ENCODE data around the gene UTP4. TPM values are rescaled to one million over a fixed set of nuclear protein-coding genes. Genes with fewer than 3 reads are reported as not detected.
A peak's percentile ranks its signal among the peaks of the same experiment; 100 is the strongest.
"Not testable (repeated sequence)": the region's sequence is repeated elsewhere in the genome, so short reads cannot be mapped to it uniquely, and the experiment has no call there.

UTP4 gene
- total RNA-seq, 2 donors from 2014 or later = 69.1 to 112 TPM

GRCh38 chr16:69131839-69132423, 518 bp upstream of the UTP4 start:
- Mint-ChIP-seq H3K9me3 (no peaks in the 10 kb centered on the region), H3K4me3 (peak overlapping the region; percentile 95)
- peak; percentile 58 for ATAC-seq (replicated peaks)

GRCh38 chr16:69133373-69133954, 1.0 kb downstream of the UTP4 start:
- H3K9me3 Mint-ChIP-seq = no peaks in the 10 kb centered on the region
- no peak for ATAC-seq (replicated peaks)
- H3K4me1 Mint-ChIP-seq = peaks cover 40% of the 10 kb centered on the region
- peaks cover 91% of the 10 kb centered on the region for H3K36me3 Mint-ChIP-seq (ENCODE audit: low read depth)
- peak overlapping the region; percentile 95 for H3K4me3 Mint-ChIP-seq
- H3K27ac Mint-ChIP-seq = peak overlapping the region; percentile 97
- H3K27me3 Mint-ChIP-seq = no peaks in the 10 kb centered on the region

More at GRCh38 chr16:69131839-69132423, 518 bp upstream of the UTP4 start:
- Mint-ChIP-seq H3K36me3 (ENCODE audit: low read depth) (peaks cover 91% of the 10 kb centered on the region), H3K4me1 (peaks cover 43% of the 10 kb centered on the region), H3K27ac (peak overlapping the region; percentile 97), H3K27me3 (no peaks in the 10 kb centered on the region)

GRCh38 chr16:69138608-69139007, 6.2 kb downstream of the UTP4 start:
- no peak for ATAC-seq (replicated peaks)
- Mint-ChIP-seq H3K27me3 (no peaks in the 10 kb centered on the region), H3K4me1 (peaks cover 27% of the 10 kb centered on the region), H3K9me3 (no peaks in the 10 kb centered on the region), H3K27ac (no peak overlapping the region), H3K36me3 (ENCODE audit: low read depth) (peaks cover 100% of the 10 kb centered on the region), H3K4me3 (no peak overlapping the region)

GRCh38 chr16:69139464-69139863, 7.0 kb downstream of the UTP4 start:
- not testable (repeated sequence) for H3K4me3 Mint-ChIP-seq; ATAC-seq (replicated peaks); H3K27ac Mint-ChIP-seq; H3K27me3 Mint-ChIP-seq; H3K9me3 Mint-ChIP-seq
- Mint-ChIP-seq H3K4me1 (peaks cover 19% of the 10 kb centered on the region), H3K36me3 (ENCODE audit: low read depth) (peaks cover 100% of the 10 kb centered on the region)

- ATAC-seq (replicated peaks) = no peak
- Mint-ChIP-seq H3K27me3 (no peaks in the 10 kb centered on the region), H3K4me3 (no peak overlapping the region), H3K9me3 (no peaks in the 10 kb centered on the region), H3K27ac (no peak overlapping the region), H3K4me1 (peaks cover 15% of the 10 kb centered on the region), H3K36me3 (ENCODE audit: low read depth) (peaks cover 100% of the 10 kb centered on the region)
These were observed 8.6 kb downstream of the UTP4 start for GRCh38 chr16:69141014-69141413.

GRCh38 chr16:69141936-69142335, 9.5 kb downstream of the UTP4 start:
- peaks cover 98% of the 10 kb centered on the region for H3K36me3 Mint-ChIP-seq (ENCODE audit: low read depth)
- no peak overlapping the region for H3K4me3 Mint-ChIP-seq
- ATAC-seq (replicated peaks) = no peak
- H3K27ac Mint-ChIP-seq = no peak overlapping the region
- no peaks in the 10 kb centered on the region for H3K9me3 Mint-ChIP-seq
- H3K4me1 Mint-ChIP-seq = peaks cover 8% of the 10 kb centered on the region
- no peaks in the 10 kb centered on the region for H3K27me3 Mint-ChIP-seq

- no peak for ATAC-seq (replicated peaks)
- Mint-ChIP-seq H3K27ac (no peak overlapping the region), H3K27me3 (no peaks in the 10 kb centered on the region), H3K9me3 (no peaks in the 10 kb centered on the region), H3K4me3 (no peak overlapping the region), H3K4me1 (peaks cover 3% of the 10 kb centered on the region), H3K36me3 (ENCODE audit: low read depth) (peaks cover 96% of the 10 kb centered on the region)
These were observed 10.7 kb downstream of the UTP4 start for GRCh38 chr16:69143116-69143515.

- H3K36me3 Mint-ChIP-seq (ENCODE audit: low read depth) = peaks cover 96% of the 10 kb centered on the region
- H3K4me1 Mint-ChIP-seq = peaks cover 7% of the 10 kb centered on the region
- no peaks in the 10 kb centered on the region for H3K9me3 Mint-ChIP-seq
- no peak overlapping the region for H3K27ac Mint-ChIP-seq
- no peak for ATAC-seq (replicated peaks)
- no peak overlapping the region for H3K4me3 Mint-ChIP-seq
- H3K27me3 Mint-ChIP-seq = no peaks in the 10 kb centered on the region
These were observed 13.2 kb downstream of the UTP4 start for GRCh38 chr16:69145658-69146057.

- not testable (repeated sequence) for H3K9me3 Mint-ChIP-seq; ATAC-seq (replicated peaks); H3K4me1 Mint-ChIP-seq; H3K4me3 Mint-ChIP-seq; H3K27me3 Mint-ChIP-seq; H3K27ac Mint-ChIP-seq
- H3K36me3 Mint-ChIP-seq (ENCODE audit: low read depth) = peaks cover 95% of the 10 kb centered on the region
These were observed 17.2 kb downstream of the UTP4 start for GRCh38 chr16:69149621-69150020.

GRCh38 chr16:69150146-69150865, 17.9 kb downstream of the UTP4 start:
- Mint-ChIP-seq H3K27ac (no peak overlapping the region), H3K36me3 (ENCODE audit: low read depth) (peaks cover 95% of the 10 kb centered on the region), H3K9me3 (no peaks in the 10 kb centered on the region)

GRCh38 chr16:69157196-69157595, 24.7 kb downstream of the UTP4 start:
- Mint-ChIP-seq H3K4me3 (no peak overlapping the region), H3K36me3 (ENCODE audit: low read depth) (peaks cover 97% of the 10 kb centered on the region), H3K4me1 (peaks cover 5% of the 10 kb centered on the region), H3K9me3 (no peaks in the 10 kb centered on the region), H3K27me3 (no peaks in the 10 kb centered on the region), H3K27ac (no peak overlapping the region)
- no peak for ATAC-seq (replicated peaks)

More at GRCh38 chr16:69150146-69150865, 17.9 kb downstream of the UTP4 start:
- Mint-ChIP-seq H3K27me3 (no peaks in the 10 kb centered on the region), H3K4me1 (peaks cover 3% of the 10 kb centered on the region), H3K4me3 (no peak overlapping the region)
- ATAC-seq (replicated peaks) = peak; percentile 70

GRCh38 chr16:69160192-69160591, 27.7 kb downstream of the UTP4 start:
- H3K4me3 Mint-ChIP-seq = no peak overlapping the region
- H3K27ac Mint-ChIP-seq = no peak overlapping the region

GRCh38 chr16:69165584-69165983, 33.1 kb downstream of the UTP4 start:
- ATAC-seq (replicated peaks) = no peak
- Mint-ChIP-seq H3K36me3 (ENCODE audit: low read depth) (peaks cover 100% of the 10 kb centered on the region), H3K27me3 (no peaks in the 10 kb centered on the region), H3K9me3 (no peaks in the 10 kb centered on the region), H3K27ac (peak overlapping the region; percentile 92), H3K4me1 (peaks cover 26% of the 10 kb centered on the region), H3K4me3 (peak overlapping the region; percentile 77)

More at GRCh38 chr16:69160192-69160591, 27.7 kb downstream of the UTP4 start:
- peaks cover 5% of the 10 kb centered on the region for H3K4me1 Mint-ChIP-seq
- peaks cover 98% of the 10 kb centered on the region for H3K36me3 Mint-ChIP-seq (ENCODE audit: low read depth)
- ATAC-seq (replicated peaks) = no peak
- no peaks in the 10 kb centered on the region for H3K9me3 Mint-ChIP-seq
- H3K27me3 Mint-ChIP-seq = no peaks in the 10 kb centered on the region

- Mint-ChIP-seq H3K27me3 (no peaks in the 10 kb centered on the region), H3K9me3 (no peaks in the 10 kb centered on the region), H3K4me3 (peak overlapping the region; percentile 77), H3K36me3 (ENCODE audit: low read depth) (peaks cover 100% of the 10 kb centered on the region), H3K4me1 (peaks cover 26% of the 10 kb centered on the region), H3K27ac (peak overlapping the region; percentile 92)
- ATAC-seq (replicated peaks) = peak; percentile 93
These were observed 33.9 kb downstream of the UTP4 start for GRCh38 chr16:69166221-69166833.

All from activated T-helper 17 cell treated with anti-CD3 and anti-CD28 coated beads, Interleukin-2, amount 50 U/mL, for 72 hours (primary cell).